HepG2 (cell line): Measurements from ENCODE around the gene BYSL. TPM values are rescaled to one million over a fixed set of nuclear protein-coding genes. Genes with fewer than 3 reads are reported as not detected.

ENCODE experiments used
- ATAD3A ChIP-seq: sonication (generic); formaldehyde crosslinking; IDR thresholded peaks from 2 replicates; pipeline ENCODE4 v1.4.0; 2020; ENCODE audit warnings: missing genetic modification reagents
- CBFB ChIP-seq: sonication (generic); formaldehyde crosslinking; IDR thresholded peaks from 2 replicates; pipeline ENCODE4 v1.4.0; 2020; ENCODE audit warnings: missing genetic modification reagents
- FOXA3 ChIP-seq: IDR thresholded peaks from 2 replicates; pipeline ENCODE4 v1.6.1; 2016; ENCODE audit warnings: missing genetic modification reagents, missing compliant biosample characterization
- KLF11 ChIP-seq: IDR thresholded peaks from 2 replicates; pipeline ENCODE4 v1.6.1; 2016; ENCODE audit warnings: missing compliant biosample characterization
- KLF15 ChIP-seq: sonication (generic); formaldehyde crosslinking; IDR thresholded peaks from 2 replicates; pipeline ENCODE4 v1.8.1; 2023; ENCODE audit warnings: borderline replicate concordance, mild to moderate bottlenecking, inconsistent platforms, missing genetic modification reagents, mixed read lengths
- MEIS2 ChIP-seq: sonication (generic); formaldehyde crosslinking; IDR thresholded peaks from 2 replicates; pipeline ENCODE4 v1.9.0; 2021; ENCODE audit warnings: mild to moderate bottlenecking, missing genetic modification reagents
- NR2C2 ChIP-seq: sonication (generic); formaldehyde crosslinking; IDR thresholded peaks from 2 replicates; pipeline ENCODE4 v1.4.0; 2020; ENCODE audit warnings: missing genetic modification reagents, mild to moderate bottlenecking, moderate library complexity, borderline replicate concordance
- SCMH1 ChIP-seq: sonication (generic); formaldehyde crosslinking; IDR thresholded peaks from 2 replicates; pipeline ENCODE4 v1.9.0; 2021; ENCODE audit warnings: missing genetic modification reagents, mild to moderate bottlenecking, borderline replicate concordance
- SRY ChIP-seq: sonication (generic); formaldehyde crosslinking; IDR thresholded peaks from 2 replicates; pipeline ENCODE4 v1.8.0; 2022; ENCODE audit warnings: mild to moderate bottlenecking, missing genetic modification reagents
- TEAD2 ChIP-seq: sonication (generic); formaldehyde crosslinking; IDR thresholded peaks from 2 replicates; pipeline ENCODE4 v1.9.0; 2021; ENCODE audit warnings: missing genetic modification reagents
- ZNF205 ChIP-seq: IDR thresholded peaks from 2 replicates; pipeline ENCODE4 v1.6.1; 2018; ENCODE audit warnings: missing biosample characterization, missing genetic modification reagents
- ZNF225 ChIP-seq: sonication (generic); formaldehyde crosslinking; IDR thresholded peaks from 2 replicates; pipeline ENCODE4 v1.4.0; 2020; ENCODE audit warnings: mild to moderate bottlenecking, missing genetic modification reagents
- ZNF280D ChIP-seq: sonication (generic); formaldehyde crosslinking; IDR thresholded peaks from 2 replicates; pipeline ENCODE4 v1.5.1; 2020; ENCODE audit warnings: mild to moderate bottlenecking, missing genetic modification reagents
- ZNF569 ChIP-seq: sonication (generic); formaldehyde crosslinking; IDR thresholded peaks from 2 replicates; pipeline ENCODE4 v1.5.0; 2020; ENCODE audit warnings: mild to moderate bottlenecking, missing genetic modification reagents, moderate library complexity, borderline replicate concordance
- ZNF784 ChIP-seq: sonication (generic); formaldehyde crosslinking; IDR thresholded peaks from 2 replicates; pipeline ENCODE4 v1.5.1; 2020; ENCODE audit warnings: missing genetic modification reagents, mild to moderate bottlenecking, borderline replicate concordance
- polyA plus RNA-seq, 8 experiments: library from polyadenylated mRNA; depleted of rRNA in 3 of 8; stranded (reverse) in 7 of 8; unstranded in 1 of 8; fragments of >200 nt; fragmentation: Illumina TruSeq in 4 of 8; extraction: Trizol in 4 of 8; gene quantifications; 2 replicates each; pipeline versions ENCODE4 v1.2.1 to v1.2.3, GENCODE V29; 2011 to 2016; ENCODE audit warnings: low read depth in 4 of 8, missing spikeins in 1 of 8, mixed read lengths in 1 of 8; ENCODE audit not compliant: insufficient read depth in 1 of 8
- total RNA-seq, 5 experiments: library from RNA; depleted of rRNA; stranded (reverse); fragments of >200 nt; fragmentation: Illumina TruSeq; extraction: Trizol; gene quantifications; 2 replicates each; pipeline ENCODE4 v1.2.3, GENCODE V29; 2016; ENCODE audit warnings: low read depth in 1 of 5
- TF ChIP-seq, protein P1 (sequence below): sonication (generic); formaldehyde crosslinking; IDR thresholded peaks from 2 replicates; pipeline ENCODE4 v1.4.0; 2020; ENCODE audit warnings: missing genetic modification reagents, mild to moderate bottlenecking, borderline replicate concordance
- TF ChIP-seq, protein P2 (sequence below): sonication (generic); formaldehyde crosslinking; IDR thresholded peaks from 2 replicates; pipeline ENCODE4 v1.4.0; 2020; ENCODE audit warnings: missing genetic modification reagents
- TF ChIP-seq, protein P3 (sequence below): sonication (generic); formaldehyde crosslinking; IDR thresholded peaks from 2 replicates; pipeline ENCODE4 v1.4.0; 2020; ENCODE audit warnings: low read depth, missing genetic modification reagents

The BYSL gene
- total and polyA plus RNA-seq, 2 of the 13 experiments (the other 11 are each of a cell fraction or from before 2014, with no cell fraction given), result 27.9 to 28.6 TPM

DNA sequence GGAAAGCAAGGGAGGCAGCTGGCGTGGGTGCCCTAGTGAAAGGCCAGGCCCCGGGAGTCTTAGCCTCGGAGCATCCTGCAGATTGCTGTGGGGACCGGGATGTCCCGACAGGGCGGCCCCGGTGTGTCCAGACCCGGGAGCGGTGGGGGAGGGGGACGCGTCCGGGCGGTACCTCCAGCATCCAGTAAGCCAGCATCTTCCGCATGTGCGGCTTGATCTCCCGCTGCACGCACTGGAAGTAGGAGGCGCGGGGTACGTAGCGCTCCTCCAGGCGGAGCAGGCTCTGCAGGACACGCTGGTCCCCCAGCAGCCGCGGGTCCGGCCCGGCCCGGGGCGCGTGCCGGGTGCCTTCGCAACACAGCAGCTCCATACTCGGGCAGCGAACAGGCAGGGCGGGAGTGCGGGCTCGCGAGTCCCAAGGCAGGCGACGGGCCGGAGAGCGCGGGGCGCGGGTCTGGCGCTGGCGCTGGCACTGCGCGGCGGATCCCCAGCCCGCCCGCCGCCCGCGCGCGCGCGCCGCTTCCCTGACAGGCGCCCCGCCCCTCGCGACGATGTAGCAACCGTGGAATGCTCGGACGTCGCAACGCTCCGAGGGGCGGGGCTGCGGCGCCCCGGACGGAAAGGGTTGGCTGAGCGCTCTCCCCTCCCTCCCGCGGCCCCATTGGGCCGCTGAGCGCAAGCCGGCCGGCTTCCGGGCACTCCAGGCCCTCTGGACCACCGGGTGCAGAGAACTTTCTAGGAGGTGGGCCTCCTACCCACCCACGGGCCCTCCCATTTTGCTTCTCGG is 20.2 kb downstream of the BYSL start, which contains the start of gene CCND3 (continued):
- TF ChIP-seq ZNF784 (CRISPR knock-in tag) (peak; percentile 59; the same call in 1 of the 2 replicates), KLF11 (CRISPR knock-in tag) (no peak; the same call in 1 of the 2 replicates), SRY (peak; percentile 51), KLF15 (CRISPR knock-in tag) (no peak; the same call in 1 of the 2 replicates), TEAD2 (CRISPR knock-in tag) (peak; percentile 14; the same call in 1 of the 2 replicates), MEIS2 (CRISPR knock-in tag) (peak; percentile 44; the same call in 1 of the 2 replicates), SCMH1 (CRISPR knock-in tag) (no peak), FOXA3 (CRISPR knock-in tag) (no peak), CBFB (no peak), NR2C2 (CRISPR knock-in tag) (peak; percentile 82), ZNF569 (no peak), ZNF205 (0 out of 2 replicates have a peak, but pooled peaks have one; percentile 18), ATAD3A (CRISPR knock-in tag) (no peak), ZNF225 (CRISPR knock-in tag) (peak; percentile 71; the same call in 1 of the 2 replicates), ZNF280D (CRISPR knock-in tag) (no peak)
- TF ChIP-seq, protein P1, sequence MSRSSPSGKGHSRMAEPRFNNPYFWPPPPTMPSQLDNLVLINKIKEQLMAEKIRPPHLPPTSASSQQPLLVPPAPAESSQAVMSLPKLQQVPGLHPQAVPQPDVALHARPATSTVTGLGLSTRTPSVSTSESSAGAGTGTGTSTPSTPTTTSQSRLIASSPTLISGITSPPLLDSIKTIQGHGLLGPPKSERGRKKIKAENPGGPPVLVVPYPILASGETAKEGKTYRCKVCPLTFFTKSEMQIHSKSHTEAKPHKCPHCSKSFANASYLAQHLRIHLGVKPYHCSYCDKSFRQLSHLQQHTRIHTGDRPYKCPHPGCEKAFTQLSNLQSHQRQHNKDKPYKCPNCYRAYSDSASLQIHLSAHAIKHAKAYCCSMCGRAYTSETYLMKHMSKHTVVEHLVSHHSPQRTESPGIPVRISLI (CRISPR knock-in tag), result 0 out of 2 replicates have a peak, but pooled peaks have one; percentile 27
- TF ChIP-seq, protein P2, sequence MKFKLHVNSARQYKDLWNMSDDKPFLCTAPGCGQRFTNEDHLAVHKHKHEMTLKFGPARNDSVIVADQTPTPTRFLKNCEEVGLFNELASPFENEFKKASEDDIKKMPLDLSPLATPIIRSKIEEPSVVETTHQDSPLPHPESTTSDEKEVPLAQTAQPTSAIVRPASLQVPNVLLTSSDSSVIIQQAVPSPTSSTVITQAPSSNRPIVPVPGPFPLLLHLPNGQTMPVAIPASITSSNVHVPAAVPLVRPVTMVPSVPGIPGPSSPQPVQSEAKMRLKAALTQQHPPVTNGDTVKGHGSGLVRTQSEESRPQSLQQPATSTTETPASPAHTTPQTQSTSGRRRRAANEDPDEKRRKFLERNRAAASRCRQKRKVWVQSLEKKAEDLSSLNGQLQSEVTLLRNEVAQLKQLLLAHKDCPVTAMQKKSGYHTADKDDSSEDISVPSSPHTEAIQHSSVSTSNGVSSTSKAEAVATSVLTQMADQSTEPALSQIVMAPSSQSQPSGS, result peak; percentile 29
- TF ChIP-seq, protein P3, sequence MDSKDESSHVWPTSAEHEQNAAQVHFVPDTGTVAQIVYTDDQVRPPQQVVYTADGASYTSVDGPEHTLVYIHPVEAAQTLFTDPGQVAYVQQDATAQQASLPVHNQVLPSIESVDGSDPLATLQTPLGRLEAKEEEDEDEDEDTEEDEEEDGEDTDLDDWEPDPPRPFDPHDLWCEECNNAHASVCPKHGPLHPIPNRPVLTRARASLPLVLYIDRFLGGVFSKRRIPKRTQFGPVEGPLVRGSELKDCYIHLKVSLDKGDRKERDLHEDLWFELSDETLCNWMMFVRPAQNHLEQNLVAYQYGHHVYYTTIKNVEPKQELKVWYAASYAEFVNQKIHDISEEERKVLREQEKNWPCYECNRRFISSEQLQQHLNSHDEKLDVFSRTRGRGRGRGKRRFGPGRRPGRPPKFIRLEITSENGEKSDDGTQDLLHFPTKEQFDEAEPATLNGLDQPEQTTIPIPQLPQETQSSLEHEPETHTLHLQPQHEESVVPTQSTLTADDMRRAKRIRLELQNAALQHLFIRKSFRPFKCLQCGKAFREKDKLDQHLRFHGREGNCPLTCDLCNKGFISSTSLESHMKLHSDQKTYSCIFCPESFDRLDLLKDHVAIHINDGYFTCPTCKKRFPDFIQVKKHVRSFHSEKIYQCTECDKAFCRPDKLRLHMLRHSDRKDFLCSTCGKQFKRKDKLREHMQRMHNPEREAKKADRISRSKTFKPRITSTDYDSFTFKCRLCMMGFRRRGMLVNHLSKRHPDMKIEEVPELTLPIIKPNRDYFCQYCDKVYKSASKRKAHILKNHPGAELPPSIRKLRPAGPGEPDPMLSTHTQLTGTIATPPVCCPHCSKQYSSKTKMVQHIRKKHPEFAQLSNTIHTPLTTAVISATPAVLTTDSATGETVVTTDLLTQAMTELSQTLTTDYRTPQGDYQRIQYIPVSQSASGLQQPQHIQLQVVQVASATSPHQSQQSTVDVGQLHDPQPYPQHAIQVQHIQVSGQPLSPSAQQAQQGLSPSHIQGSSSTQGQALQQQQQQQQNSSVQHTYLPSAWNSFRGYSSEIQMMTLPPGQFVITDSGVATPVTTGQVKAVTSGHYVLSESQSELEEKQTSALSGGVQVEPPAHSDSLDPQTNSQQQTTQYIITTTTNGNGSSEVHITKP (CRISPR knock-in tag), result no peak
